C4-2B (cell line): ENCODE results near the gene TUBB3.

Source experiments
- ZFX ChIP-seq: fragments of 450-650 bp; IDR thresholded peaks from 2 replicates; pipeline ENCODE4 v1.6.1; 2017
- TF ChIP-seq, protein P1 (sequence below): fragments of 450-650 bp; conservative IDR thresholded peaks from 2 replicates; pipeline ENCODE4 v1.5.1; 2017; ENCODE audit warnings: mild to moderate bottlenecking

DNA sequence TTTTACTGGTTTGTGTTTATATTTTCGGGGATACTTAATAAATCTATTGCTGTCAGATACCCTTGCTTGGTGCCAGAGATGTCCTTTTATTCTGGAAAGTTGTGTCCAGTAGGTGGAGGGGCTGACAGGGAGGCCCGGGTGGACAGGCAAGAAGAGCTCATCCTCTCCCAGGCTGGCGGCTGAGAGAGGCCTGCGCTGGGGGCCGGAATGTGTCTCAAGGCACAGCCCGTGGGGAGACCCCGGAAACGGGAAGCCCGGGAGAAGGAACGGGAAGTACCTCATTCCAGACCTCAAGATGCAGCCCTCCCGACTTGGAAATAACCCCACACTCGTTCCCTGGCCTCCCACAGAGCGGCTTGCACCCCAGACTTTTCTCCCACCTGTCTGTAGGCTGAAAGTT, 12.9 kb downstream of the TUBB3 start:
- TF ChIP-seq, protein P1, sequence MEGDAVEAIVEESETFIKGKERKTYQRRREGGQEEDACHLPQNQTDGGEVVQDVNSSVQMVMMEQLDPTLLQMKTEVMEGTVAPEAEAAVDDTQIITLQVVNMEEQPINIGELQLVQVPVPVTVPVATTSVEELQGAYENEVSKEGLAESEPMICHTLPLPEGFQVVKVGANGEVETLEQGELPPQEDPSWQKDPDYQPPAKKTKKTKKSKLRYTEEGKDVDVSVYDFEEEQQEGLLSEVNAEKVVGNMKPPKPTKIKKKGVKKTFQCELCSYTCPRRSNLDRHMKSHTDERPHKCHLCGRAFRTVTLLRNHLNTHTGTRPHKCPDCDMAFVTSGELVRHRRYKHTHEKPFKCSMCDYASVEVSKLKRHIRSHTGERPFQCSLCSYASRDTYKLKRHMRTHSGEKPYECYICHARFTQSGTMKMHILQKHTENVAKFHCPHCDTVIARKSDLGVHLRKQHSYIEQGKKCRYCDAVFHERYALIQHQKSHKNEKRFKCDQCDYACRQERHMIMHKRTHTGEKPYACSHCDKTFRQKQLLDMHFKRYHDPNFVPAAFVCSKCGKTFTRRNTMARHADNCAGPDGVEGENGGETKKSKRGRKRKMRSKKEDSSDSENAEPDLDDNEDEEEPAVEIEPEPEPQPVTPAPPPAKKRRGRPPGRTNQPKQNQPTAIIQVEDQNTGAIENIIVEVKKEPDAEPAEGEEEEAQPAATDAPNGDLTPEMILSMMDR: no peak
- no peak for TF ChIP-seq ZFX
